GM21423 (cell line): ENCODE measurements around the gene FBXL19.
"Not testable (repeated sequence)": the region's sequence is repeated elsewhere in the genome, so short reads cannot be mapped to it uniquely, and the experiment has no call there.

Experiments used
- ATAC-seq: cut with Tn5 transposase; IDR thresholded peaks from one replicate; pipeline ENCODE4 v1.9.1; 2021; ENCODE audit warnings: mild to moderate bottlenecking, moderate library complexity; ENCODE audit not compliant: unreplicated experiment

The FBXL19 gene

GRCh38 chr16:30923554-30924075 is at the start of gene FBXL19:
FBXL19 (plus strand) TSS chr16:30923572; CDS start chr16:30925755, 2,183 bp downstream.
- ATAC-seq: no peak

GRCh38 chr16:30874244-30874820 is 49.0 kb upstream of the FBXL19 start:
- no peak for ATAC-seq

GRCh38 chr16:30874821-30875717 is 48.3 kb upstream of the FBXL19 start:
- peak; percentile 82 for ATAC-seq

- no peak for ATAC-seq
These were observed 47.2 kb upstream of the FBXL19 start for GRCh38 chr16:30875871-30876801.

- ATAC-seq: no peak
These were observed 46.5 kb upstream of the FBXL19 start for GRCh38 chr16:30876867-30877266.

GRCh38 chr16:30882429-30883310 is 40.7 kb upstream of the FBXL19 start:
- ATAC-seq: no peak

GRCh38 chr16:30884760-30885159 is 38.6 kb upstream of the FBXL19 start:
- ATAC-seq: no peak

GRCh38 chr16:30885196-30885595 is 38.2 kb upstream of the FBXL19 start:
- no peak for ATAC-seq

GRCh38 chr16:30886145-30886544 is 37.2 kb upstream of the FBXL19 start:
- no peak for ATAC-seq

- ATAC-seq: no peak
These were observed 35.4 kb upstream of the FBXL19 start for GRCh38 chr16:30887927-30888326.

GRCh38 chr16:30888856-30889499 is 34.4 kb upstream of the FBXL19 start:
- no peak for ATAC-seq

GRCh38 chr16:30889721-30890120 is 33.7 kb upstream of the FBXL19 start:
- ATAC-seq: no peak

- ATAC-seq: not testable (repeated sequence)
These were observed 32.1 kb upstream of the FBXL19 start for GRCh38 chr16:30891043-30891823.

GRCh38 chr16:30892670-30893416 is 30.5 kb upstream of the FBXL19 start:
- ATAC-seq: no peak

GRCh38 chr16:30893417-30893743 is 30.0 kb upstream of the FBXL19 start:
- ATAC-seq: peak; percentile 5

GRCh38 chr16:30893744-30894539 is 29.4 kb upstream of the FBXL19 start, which contains the start of gene BCL7C:
BCL7C (minus strand) TSS chr16:30894077; CDS start chr16:30893944, 133 bp downstream.
- ATAC-seq: peak; percentile 72
